HEK293 (cell line): Measurements from ENCODE around the gene SLC39A3.

Experiments used
- CTCF ChIA-PET: fragments of 350-600 bp; formaldehyde crosslinking; extraction: SDS; loops from one replicate; lab custom pipeline; 2021; ENCODE audit warnings: antibody characterized with exemption; lab: Yijun Ruan, JAX
- POLR2A ChIA-PET: fragments of 300-600 bp; formaldehyde crosslinking; extraction: SDS; loops from one replicate; lab custom pipeline; 2020; ENCODE audit warnings: antibody characterized with exemption, inconsistent platforms; lab: Yijun Ruan, JAX
- H3K27ac ChIP-seq: fragments of 200-500 bp; sonication (Bioruptor generic); 2 replicates; pipeline ENCODE4 v1.5.1; 2014; ENCODE audit warnings: low read depth, low read length, control low read depth, inconsistent platforms; ENCODE audit errors: extremely low read depth
- H3K36me3 ChIP-seq, 2 experiments: fragments of 200-500 bp in 1 of 2; sonication (Bioruptor generic) in 1 of 2; 1 replicate in 1 of 2; 2 replicates in 1 of 2; pipeline ENCODE4 v1.5.1; 2014 to 2017; ENCODE audit warnings: inconsistent platforms in 2 of 2, low read length in 2 of 2; ENCODE audit not compliant: control insufficient read depth in 2 of 2, insufficient read depth in 1 of 2
- H3K4me1 ChIP-seq: fragments of 200-500 bp; sonication (Bioruptor generic); 2 replicates; pipeline ENCODE4 v1.5.1; 2014; ENCODE audit warnings: mild to moderate bottlenecking, low read length, inconsistent platforms; ENCODE audit not compliant: control insufficient read depth, insufficient read depth
- H3K4me3 ChIP-seq: 2 replicates; pipeline ENCODE4 v1.5.1; 2011; ENCODE audit warnings: low read depth, mild to moderate bottlenecking, control low read depth, low read length, moderate library complexity
- H3K9me3 ChIP-seq: fragments of 200-500 bp; sonication (Bioruptor generic); 2 replicates; pipeline ENCODE4 v1.5.1; 2014; ENCODE audit warnings: low read depth, low read length, inconsistent platforms; ENCODE audit not compliant: control insufficient read depth, insufficient read depth
- HOXA7 ChIP-seq: sonication (generic); formaldehyde crosslinking; IDR thresholded peaks from 2 replicates; pipeline ENCODE4 v1.8.1; 2022; ENCODE audit warnings: missing genetic modification reagents, borderline replicate concordance
- HOXD13 ChIP-seq: sonication (generic); formaldehyde crosslinking; IDR thresholded peaks from 2 replicates; pipeline ENCODE4 v1.8.0; 2022; ENCODE audit warnings: missing genetic modification reagents, borderline replicate concordance
- MEIS1 ChIP-seq: sonication (generic); formaldehyde crosslinking; IDR thresholded peaks from 2 replicates; pipeline ENCODE4 v1.8.1; 2022; ENCODE audit warnings: missing genetic modification reagents, mild to moderate bottlenecking, borderline replicate concordance
- PRDM10 ChIP-seq: fragments of 450-650 bp; formaldehyde crosslinking; IDR thresholded peaks from 2 replicates; pipeline ENCODE4 v1.5.1; 2016; ENCODE audit warnings: missing biosample characterization, missing genetic modification characterization
- SCRT1 ChIP-seq: fragments of 450-650 bp; formaldehyde crosslinking; IDR thresholded peaks from 2 replicates; pipeline ENCODE4 v1.5.1; 2016; ENCODE audit warnings: missing biosample characterization, missing genetic modification characterization, borderline replicate concordance
- SCRT2 ChIP-seq: fragments of 450-650 bp; formaldehyde crosslinking; IDR thresholded peaks from 2 replicates; pipeline ENCODE4 v1.5.1; 2016; ENCODE audit warnings: missing biosample characterization, missing genetic modification characterization
- SETDB1 ChIP-seq: IDR thresholded peaks from one replicate; pipeline ENCODE4 v1.6.1; 2017; ENCODE audit warnings: mild to moderate bottlenecking, low read length, moderate library complexity, mixed read lengths; ENCODE audit not compliant: insufficient read length
- SP2 ChIP-seq: fragments of 450-650 bp; formaldehyde crosslinking; IDR thresholded peaks from 2 replicates; pipeline ENCODE4 v1.5.1; 2016; ENCODE audit warnings: missing biosample characterization, missing genetic modification characterization
- ZBTB21 ChIP-seq: fragments of 450-650 bp; formaldehyde crosslinking; IDR thresholded peaks from 2 replicates; pipeline ENCODE4 v1.5.1; 2017; ENCODE audit warnings: missing biosample characterization, missing genetic modification characterization
- ZNF132 ChIP-seq: fragments of 450-650 bp; formaldehyde crosslinking; IDR thresholded peaks from 2 replicates; pipeline ENCODE4 v1.5.1; 2017; ENCODE audit warnings: missing biosample characterization, missing genetic modification characterization, borderline replicate concordance
- ZNF138 ChIP-seq: fragments of 450-650 bp; formaldehyde crosslinking; IDR thresholded peaks from 2 replicates; pipeline ENCODE4 v1.5.1; 2016; ENCODE audit warnings: missing biosample characterization, missing genetic modification characterization, borderline replicate concordance
- ZNF174 ChIP-seq: fragments of 450-650 bp; formaldehyde crosslinking; IDR thresholded peaks from 2 replicates; pipeline ENCODE4 v1.5.0; 2017; ENCODE audit warnings: missing biosample characterization, mild to moderate bottlenecking, missing genetic modification characterization
- ZNF184 ChIP-seq: fragments of 450-650 bp; IDR thresholded peaks from 2 replicates; pipeline ENCODE4 v1.5.1; 2018; ENCODE audit warnings: missing biosample characterization, mild to moderate bottlenecking, missing genetic modification characterization
- ZNF549 ChIP-seq: fragments of 450-650 bp; IDR thresholded peaks from 2 replicates; pipeline ENCODE4 v1.5.1; 2018; ENCODE audit warnings: missing biosample characterization, missing genetic modification characterization, mild to moderate bottlenecking, inconsistent platforms, moderate library complexity
- ZNF585B ChIP-seq: fragments of 450-650 bp; formaldehyde crosslinking; IDR thresholded peaks from 2 replicates; pipeline ENCODE4 v1.5.1; 2016; ENCODE audit warnings: missing biosample characterization, missing genetic modification characterization
- ZNF600 ChIP-seq: fragments of 450-650 bp; formaldehyde crosslinking; IDR thresholded peaks from 2 replicates; pipeline ENCODE4 v1.5.1; 2016; ENCODE audit warnings: missing biosample characterization, missing genetic modification characterization
- ZNF610 ChIP-seq: fragments of 450-650 bp; formaldehyde crosslinking; IDR thresholded peaks from 2 replicates; pipeline ENCODE4 v1.5.1; 2016; ENCODE audit warnings: missing biosample characterization, missing genetic modification characterization, borderline replicate concordance
- ZNF629 ChIP-seq: fragments of 450-650 bp; formaldehyde crosslinking; IDR thresholded peaks from 2 replicates; pipeline ENCODE4 v1.5.1; 2017; ENCODE audit warnings: missing biosample characterization, missing genetic modification characterization
- ZNF660 ChIP-seq: fragments of 450-650 bp; IDR thresholded peaks from 2 replicates; pipeline ENCODE4 v1.5.1; 2018; ENCODE audit warnings: missing biosample characterization, mild to moderate bottlenecking, missing genetic modification characterization
- ZNF664 ChIP-seq: fragments of 450-650 bp; formaldehyde crosslinking; IDR thresholded peaks from 2 replicates; pipeline ENCODE4 v1.5.1; 2016; ENCODE audit warnings: missing biosample characterization, missing genetic modification characterization
- ZNF776 ChIP-seq: fragments of 450-650 bp; formaldehyde crosslinking; IDR thresholded peaks from 2 replicates; pipeline ENCODE4 v1.5.0; 2017; ENCODE audit warnings: missing biosample characterization, missing genetic modification characterization, borderline replicate concordance
- TF ChIP-seq, protein P1 (sequence below): fragments of 450-650 bp; formaldehyde crosslinking; IDR thresholded peaks from 2 replicates; pipeline ENCODE4 v1.5.1; 2016; ENCODE audit warnings: missing biosample characterization, missing genetic modification characterization

The SLC39A3 gene

GRCh38 chr19:2761876-2762782, 22.3 kb upstream of the SLC39A3 start:
- no peaks in the 10 kb centered on the region for H3K9me3 ChIP-seq
- no peak overlapping the region for H3K4me3 ChIP-seq
- peaks cover 21 to 93% of the 10 kb centered on the region in 2 experiments for H3K36me3 ChIP-seq
- no peak overlapping the region for H3K27ac ChIP-seq
- CTCF ChIA-PET = interaction anchor here (0.5 kb wide), 1 partner anchor 125 kb away, joined by 4 read pairs; no protein-coding TSS in a partner anchor
- no peaks in the 10 kb centered on the region for H3K4me1 ChIP-seq
- TF ChIP-seq ZNF174 (no peak), ZNF629 (tag by site-specific recombination) (no peak), SP2 (no peak), ZNF132 (tag by site-specific recombination) (no peak), ZNF600 (tag by site-specific recombination) (peak; percentile 78)
- POLR2A ChIA-PET = no interaction called here

- no peaks in the 10 kb centered on the region for H3K4me1 ChIP-seq
- no peaks in the 10 kb centered on the region for H3K9me3 ChIP-seq
- ChIA-PET CTCF (no interaction called here), POLR2A (no interaction called here)
- no peak for TF ChIP-seq ZBTB21 (tag by site-specific recombination)
- TF ChIP-seq ZNF610 (tag by site-specific recombination) = no peak
- no peak for TF ChIP-seq ZNF184 (tag by site-specific recombination)
- no peak for TF ChIP-seq ZNF660 (tag by site-specific recombination)
- peaks cover 16 to 92% of the 10 kb centered on the region in 2 experiments; a peak in 2 of 3 replicates for H3K36me3 ChIP-seq
- H3K4me3 ChIP-seq = no peak overlapping the region
- H3K27ac ChIP-seq = no peak overlapping the region
Measured at GRCh38 chr19:2761309-2761677, 21.5 kb upstream of the SLC39A3 start.

GRCh38 chr19:2759965-2760364, 20.1 kb upstream of the SLC39A3 start:
- CTCF ChIA-PET = interaction anchor here (1.4 kb wide), 1 partner anchor 10 kb away, joined by 5 read pairs; no protein-coding TSS in a partner anchor
- Histone ChIP-seq H3K9me3 (no peaks in the 10 kb centered on the region), H3K36me3 (peaks cover 8 to 90% of the 10 kb centered on the region in 2 experiments; a peak in 2 of 3 replicates), H3K4me1 (no peaks in the 10 kb centered on the region), H3K4me3 (no peak overlapping the region), H3K27ac (no peak overlapping the region)
- TF ChIP-seq ZNF138 (tag by site-specific recombination) (no peak), SCRT2 (tag by site-specific recombination) (0 out of 2 replicates have a peak, but pooled peaks have one; percentile 30)
- POLR2A ChIA-PET = no interaction called here

DNA sequence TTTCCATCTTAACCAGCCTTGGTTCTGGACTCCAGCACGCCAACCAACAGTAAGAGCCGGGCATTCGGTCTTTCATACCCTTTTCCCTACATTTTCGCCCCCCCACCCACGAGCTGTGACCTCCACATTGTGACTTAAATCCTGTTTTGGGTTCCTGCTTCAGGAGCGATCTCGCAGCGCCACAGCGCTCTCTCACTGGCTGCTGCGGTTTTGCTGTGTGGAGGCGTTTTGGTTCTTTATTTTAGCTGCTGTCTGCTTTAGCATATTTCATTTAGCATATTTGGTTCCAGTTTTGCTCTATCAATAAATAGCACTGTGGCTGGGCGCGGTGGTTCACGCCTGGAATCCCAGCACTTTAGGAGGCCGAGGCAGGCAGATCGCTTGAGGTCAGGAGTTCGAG, 19.5 kb upstream of the SLC39A3 start:
- H3K9me3 ChIP-seq = no peaks in the 10 kb centered on the region
- ChIA-PET CTCF (interaction anchor here (1.4 kb wide), 1 partner anchor 9 kb away, joined by 5 read pairs; no protein-coding TSS in a partner anchor), POLR2A (no interaction called here)
- peaks cover 2 to 90% of the 10 kb centered on the region in 2 experiments; a peak in 2 of 3 replicates for H3K36me3 ChIP-seq
- H3K4me3 ChIP-seq = no peak overlapping the region
- H3K27ac ChIP-seq = no peak overlapping the region
- no peaks in the 10 kb centered on the region for H3K4me1 ChIP-seq
- TF ChIP-seq SETDB1 (no peak), HOXA7 (CRISPR knock-in tag) (no peak), ZNF664 (tag by site-specific recombination) (no peak), ZNF585B (tag by site-specific recombination) (no peak), HOXD13 (CRISPR knock-in tag) (no peak), MEIS1 (no peak), PRDM10 (tag by site-specific recombination) (no peak), SCRT1 (tag by site-specific recombination) (no peak), ZNF549 (no peak), ZNF776 (tag by site-specific recombination) (no peak)
- TF ChIP-seq, protein P1, sequence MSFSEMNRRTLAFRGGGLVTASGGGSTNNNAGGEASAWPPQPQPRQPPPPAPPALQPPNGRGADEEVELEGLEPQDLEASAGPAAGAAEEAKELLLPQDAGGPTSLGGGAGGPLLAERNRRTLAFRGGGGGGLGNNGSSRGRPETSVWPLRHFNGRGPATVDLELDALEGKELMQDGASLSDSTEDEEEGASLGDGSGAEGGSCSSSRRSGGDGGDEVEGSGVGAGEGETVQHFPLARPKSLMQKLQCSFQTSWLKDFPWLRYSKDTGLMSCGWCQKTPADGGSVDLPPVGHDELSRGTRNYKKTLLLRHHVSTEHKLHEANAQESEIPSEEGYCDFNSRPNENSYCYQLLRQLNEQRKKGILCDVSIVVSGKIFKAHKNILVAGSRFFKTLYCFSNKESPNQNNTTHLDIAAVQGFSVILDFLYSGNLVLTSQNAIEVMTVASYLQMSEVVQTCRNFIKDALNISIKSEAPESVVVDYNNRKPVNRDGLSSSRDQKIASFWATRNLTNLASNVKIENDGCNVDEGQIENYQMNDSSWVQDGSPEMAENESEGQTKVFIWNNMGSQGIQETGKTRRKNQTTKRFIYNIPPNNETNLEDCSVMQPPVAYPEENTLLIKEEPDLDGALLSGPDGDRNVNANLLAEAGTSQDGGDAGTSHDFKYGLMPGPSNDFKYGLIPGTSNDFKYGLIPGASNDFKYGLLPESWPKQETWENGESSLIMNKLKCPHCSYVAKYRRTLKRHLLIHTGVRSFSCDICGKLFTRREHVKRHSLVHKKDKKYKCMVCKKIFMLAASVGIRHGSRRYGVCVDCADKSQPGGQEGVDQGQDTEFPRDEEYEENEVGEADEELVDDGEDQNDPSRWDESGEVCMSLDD = no peak
